Effector memory CD8-positive, alpha-beta T cell (primary cell): Measurements from ENCODE around the gene TPX2.
"Not testable (repeated sequence)": the region's sequence is repeated elsewhere in the genome, so short reads cannot be mapped to it uniquely, and the experiment has no call there.

Experiments used
- ATAC-seq: fragments of 150-1000 bp; cut with Tn5 transposase; replicated peaks from 2 replicates; pipeline ENCODE4 v1.10.0; 2021; ENCODE audit warnings: mild to moderate bottlenecking, moderate library complexity
- DNase-seq, 3 experiments: peaks; one replicate each; pipeline ENCODE4 v3.0.0; 2021
- H3K27ac Mint-ChIP-seq, 2 donors: one replicate each; pipeline ENCODE4 v1.8.0; 2022; ENCODE audit warnings: mild to moderate bottlenecking in 2 of 2, mixed read lengths in 2 of 2, moderate library complexity in 2 of 2
- H3K27me3 Mint-ChIP-seq, 2 donors: one replicate each; pipeline ENCODE4 v1.8.0; 2022; ENCODE audit warnings: mixed read lengths in 2 of 2
- H3K36me3 Mint-ChIP-seq: one replicate; pipeline ENCODE4 v1.8.0; 2022; ENCODE audit warnings: mild to moderate bottlenecking, moderate library complexity, mixed read lengths; ENCODE audit not compliant: insufficient read depth
- H3K4me1 Mint-ChIP-seq, 2 donors: one replicate each; pipeline ENCODE4 v1.8.0; 2022; ENCODE audit warnings: low read depth in 2 of 2, mixed read lengths in 2 of 2
- H3K4me3 Mint-ChIP-seq, 2 donors: one replicate each; pipeline ENCODE4 v1.8.0; 2022; ENCODE audit warnings: mild to moderate bottlenecking in 2 of 2, mixed read lengths in 2 of 2, moderate library complexity in 2 of 2
- H3K9me3 Mint-ChIP-seq, 2 donors: one replicate each; pipeline ENCODE4 v1.8.0; 2022; ENCODE audit warnings: mixed read lengths in 2 of 2

The TPX2 gene

DNA sequence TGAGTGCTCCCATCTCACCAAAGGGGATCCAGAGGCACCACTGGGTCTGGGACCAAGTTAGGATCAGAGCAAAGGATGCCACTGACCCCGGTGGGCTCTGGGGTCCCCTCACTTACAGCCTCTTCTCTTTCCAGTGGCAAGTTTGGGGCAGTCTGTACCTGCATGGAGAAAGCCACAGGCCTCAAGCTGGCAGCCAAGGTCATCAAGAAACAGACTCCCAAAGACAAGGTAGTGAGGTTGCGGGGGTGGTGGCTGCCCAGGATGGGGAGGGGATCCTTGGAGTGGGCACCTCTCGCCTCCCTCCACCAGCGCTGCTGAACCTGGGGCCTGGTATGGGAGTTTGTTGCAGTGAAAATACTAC is 85.0 kb downstream of the TPX2 start:
- Mint-ChIP-seq H3K27me3 (no peaks in the 10 kb centered on the region), H3K4me1 (peaks cover 4% of the 10 kb centered on the region in 2 donors), H3K27ac (no peak overlapping the region), H3K4me3 (no peak overlapping the region), H3K36me3 (no peaks in the 10 kb centered on the region), H3K9me3 (no peaks in the 10 kb centered on the region)
- DNase-seq (no peak), ATAC-seq (no peak)

GRCh38 chr20:31824554-31825313 is 85.6 kb downstream of the TPX2 start:
- DNase-seq, result no peak
- H3K27ac Mint-ChIP-seq, result no peak overlapping the region
- no peak overlapping the region for H3K4me3 Mint-ChIP-seq
- H3K9me3 Mint-ChIP-seq, result no peaks in the 10 kb centered on the region
- no peak for ATAC-seq
- no peaks in the 10 kb centered on the region for H3K27me3 Mint-ChIP-seq
- H3K4me1 Mint-ChIP-seq, result peaks cover 4% of the 10 kb centered on the region in 2 donors
- H3K36me3 Mint-ChIP-seq, result no peaks in the 10 kb centered on the region

DNA sequence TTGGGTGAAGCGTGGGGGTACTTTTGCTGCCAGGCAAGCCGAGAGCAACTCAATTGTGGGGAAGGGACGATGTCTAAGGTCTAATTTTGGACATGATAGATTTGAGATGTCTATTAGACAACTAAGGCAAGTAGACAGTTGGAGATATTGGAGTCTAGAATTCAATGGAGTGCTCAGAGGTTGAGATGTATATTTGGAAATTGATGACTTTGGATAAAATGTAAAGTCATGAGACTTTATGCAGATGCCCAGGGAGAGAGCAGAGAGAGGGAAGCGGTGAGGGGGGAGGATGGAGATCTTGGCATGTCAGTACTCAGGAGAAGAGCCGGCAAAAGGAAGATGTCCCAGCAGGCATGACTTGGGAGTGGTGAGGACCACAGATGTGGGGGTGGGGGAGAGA is 87.0 kb downstream of the TPX2 start:
- H3K27ac Mint-ChIP-seq, result no peak overlapping the region
- no peaks in the 10 kb centered on the region for H3K36me3 Mint-ChIP-seq
- peaks cover 4% of the 10 kb centered on the region in 2 donors for H3K4me1 Mint-ChIP-seq
- no peak overlapping the region for H3K4me3 Mint-ChIP-seq
- DNase-seq (no peak), ATAC-seq (no peak)
- no peaks in the 10 kb centered on the region for H3K27me3 Mint-ChIP-seq
- no peaks in the 10 kb centered on the region for H3K9me3 Mint-ChIP-seq

GRCh38 chr20:31827059-31827458 is 88.0 kb downstream of the TPX2 start:
- Mint-ChIP-seq H3K9me3 (no peaks in the 10 kb centered on the region), H3K36me3 (no peaks in the 10 kb centered on the region), H3K27me3 (no peaks in the 10 kb centered on the region), H3K4me1 (peaks cover 4% of the 10 kb centered on the region in 2 donors), H3K4me3 (no peak overlapping the region), H3K27ac (no peak overlapping the region)
- DNase-seq (no peak), ATAC-seq (no peak)

DNA sequence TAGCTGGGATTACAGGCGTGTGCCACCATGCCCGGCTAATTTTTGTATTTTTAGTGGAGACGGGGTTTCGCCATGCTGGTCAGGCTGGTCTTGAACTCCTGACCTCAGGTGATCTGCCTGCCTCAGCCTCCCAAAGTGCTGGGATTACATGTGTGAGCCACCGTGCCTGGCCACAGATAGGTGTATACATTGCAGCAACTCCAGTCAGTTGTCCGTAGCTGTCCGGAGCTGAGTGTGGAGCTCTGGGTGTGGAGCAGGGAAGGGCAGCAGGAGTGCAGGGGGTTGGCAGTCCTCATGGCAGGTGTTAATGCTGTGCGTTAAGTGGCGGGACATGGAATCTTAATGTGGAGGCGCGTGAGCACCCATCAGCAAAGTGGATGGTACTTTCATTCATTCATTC is 88.9 kb downstream of the TPX2 start:
- H3K36me3 Mint-ChIP-seq, H3K4me3 Mint-ChIP-seq, DNase-seq, ATAC-seq, H3K27me3 Mint-ChIP-seq, H3K27ac Mint-ChIP-seq, H3K9me3 Mint-ChIP-seq, H3K4me1 Mint-ChIP-seq: not testable (repeated sequence)

DNA sequence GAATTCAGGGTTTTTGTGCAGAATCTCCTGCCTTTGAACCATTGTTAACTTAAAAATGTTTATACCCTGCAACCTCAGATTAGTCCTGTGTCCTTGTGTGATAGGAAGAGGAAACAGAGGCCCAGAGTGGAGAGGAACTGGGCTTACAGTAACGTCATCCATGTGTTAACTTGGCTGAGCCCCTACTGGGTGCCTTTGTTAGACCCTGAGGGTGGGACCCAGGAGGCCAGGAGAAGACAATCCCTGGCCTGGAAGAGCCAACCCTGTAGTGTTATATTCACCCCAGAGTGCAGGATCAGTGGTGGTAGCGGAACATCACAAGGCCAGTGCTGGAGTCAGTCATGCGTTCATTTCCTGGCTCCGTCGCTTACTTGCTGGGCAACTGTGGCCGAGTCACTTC is 90.6 kb downstream of the TPX2 start:
- no peak for ATAC-seq
- no peaks in the 10 kb centered on the region for H3K9me3 Mint-ChIP-seq
- peaks cover 0 to 2% of the 10 kb centered on the region in 2 donors for H3K4me1 Mint-ChIP-seq
- H3K27me3 Mint-ChIP-seq, result no peaks in the 10 kb centered on the region
- H3K27ac Mint-ChIP-seq, result no peak overlapping the region
- H3K36me3 Mint-ChIP-seq, result no peaks in the 10 kb centered on the region
- DNase-seq, result no peak
- H3K4me3 Mint-ChIP-seq, result no peak overlapping the region

DNA sequence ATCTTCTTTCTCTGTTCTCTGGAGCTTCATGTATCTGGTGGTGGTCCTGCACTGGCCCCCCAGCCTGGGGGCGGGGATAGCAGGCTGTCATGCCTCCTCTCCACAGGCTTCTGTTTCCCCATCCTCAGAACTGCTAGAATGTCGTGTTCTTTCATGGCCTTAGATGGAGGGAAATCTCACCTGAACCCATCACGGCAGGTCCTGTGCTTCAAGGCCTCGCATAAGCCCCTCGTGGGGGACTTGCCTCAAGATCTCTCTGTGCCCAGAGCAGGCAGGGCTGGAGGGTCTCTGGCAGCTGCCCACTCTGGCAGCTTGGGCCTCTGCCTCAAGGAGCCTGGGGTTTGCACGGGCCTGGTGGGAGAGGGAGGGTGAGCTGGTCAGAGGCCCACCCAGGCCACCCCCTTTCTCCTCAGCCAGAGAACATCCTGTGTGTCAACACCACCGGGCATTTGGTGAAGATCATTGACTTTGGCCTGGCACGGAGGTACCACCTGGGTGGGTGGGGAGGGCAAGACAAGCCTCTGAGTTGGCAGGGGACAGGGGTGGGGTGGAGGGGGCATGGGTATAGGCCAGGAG is 91.4 kb downstream of the TPX2 start:
- Mint-ChIP-seq H3K4me3 (no peak overlapping the region), H3K9me3 (no peaks in the 10 kb centered on the region), H3K27me3 (no peaks in the 10 kb centered on the region), H3K27ac (no peak overlapping the region), H3K36me3 (no peaks in the 10 kb centered on the region), H3K4me1 (peaks cover 0 to 4% of the 10 kb centered on the region in 2 donors)
- DNase-seq (no peak), ATAC-seq (no peak)

- ATAC-seq, result no peak
- no peak for DNase-seq
Observed at GRCh38 chr20:31831211-31831610, 92.1 kb downstream of the TPX2 start.

GRCh38 chr20:31831771-31832306 is 92.7 kb downstream of the TPX2 start:
- DNase-seq, result no peak
- no peaks in the 10 kb centered on the region for H3K27me3 Mint-ChIP-seq
- peaks cover 10 to 11% of the 10 kb centered on the region in 2 donors for H3K4me1 Mint-ChIP-seq
- H3K36me3 Mint-ChIP-seq, result no peaks in the 10 kb centered on the region
- H3K27ac Mint-ChIP-seq, result no peak overlapping the region
- H3K4me3 Mint-ChIP-seq, result no peak overlapping the region
- H3K9me3 Mint-ChIP-seq, result no peaks in the 10 kb centered on the region
- ATAC-seq, result no peak

More at GRCh38 chr20:31831211-31831610, 92.1 kb downstream of the TPX2 start:
- Mint-ChIP-seq H3K27ac (no peak overlapping the region), H3K36me3 (no peaks in the 10 kb centered on the region), H3K9me3 (no peaks in the 10 kb centered on the region), H3K27me3 (no peaks in the 10 kb centered on the region), H3K4me3 (no peak overlapping the region), H3K4me1 (peaks cover 5 to 9% of the 10 kb centered on the region in 2 donors)

- ATAC-seq (peak; percentile 58), DNase-seq (peak; percentile 57 to 68 (median 61))
- H3K4me3 Mint-ChIP-seq, result peak overlapping the region in 1 of 2 donors; percentile 13
- H3K27me3 Mint-ChIP-seq, result no peaks in the 10 kb centered on the region
- peaks cover 3% of the 10 kb centered on the region for H3K36me3 Mint-ChIP-seq
- peaks cover 10 to 11% of the 10 kb centered on the region in 2 donors for H3K4me1 Mint-ChIP-seq
- H3K9me3 Mint-ChIP-seq, result no peaks in the 10 kb centered on the region
- H3K27ac Mint-ChIP-seq, result no peak overlapping the region
Observed at GRCh38 chr20:31833130-31833930, 94.2 kb downstream of the TPX2 start.

DNA sequence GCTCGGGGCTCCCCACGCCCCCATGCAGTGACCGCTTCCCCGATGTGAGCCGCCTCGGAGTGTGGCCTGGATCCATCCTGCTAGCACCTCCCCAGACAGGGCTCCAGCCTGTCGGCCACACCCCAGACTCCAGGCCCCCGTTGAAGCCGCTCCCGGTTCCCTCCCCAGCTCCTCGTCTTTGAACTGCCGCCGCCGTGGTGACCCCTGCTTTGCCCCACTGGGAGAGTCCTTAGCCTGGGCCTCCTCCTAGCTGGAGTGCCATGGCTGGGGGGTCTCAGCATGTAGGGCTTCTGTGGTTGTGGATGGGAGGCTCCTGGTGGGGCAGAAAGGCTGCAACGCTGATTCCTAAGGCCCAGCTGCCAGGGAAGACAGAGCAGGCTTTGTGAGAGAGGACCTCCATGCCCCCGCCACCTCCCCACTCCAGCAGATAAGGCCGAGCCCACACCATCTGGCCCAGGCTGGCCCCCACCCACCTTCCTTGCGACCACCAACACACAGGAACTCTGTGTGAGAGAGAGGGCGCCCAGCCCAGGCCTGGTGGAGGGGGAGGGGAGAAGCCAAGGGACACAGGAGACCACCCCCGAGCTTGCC is 94.9 kb downstream of the TPX2 start:
- no peaks in the 10 kb centered on the region for H3K27me3 Mint-ChIP-seq
- no peaks in the 10 kb centered on the region for H3K9me3 Mint-ChIP-seq
- no peak for DNase-seq
- ATAC-seq, result no peak
- no peak overlapping the region for H3K27ac Mint-ChIP-seq
- no peak overlapping the region for H3K4me3 Mint-ChIP-seq
- H3K36me3 Mint-ChIP-seq, result peaks cover 3% of the 10 kb centered on the region
- H3K4me1 Mint-ChIP-seq, result peaks cover 10 to 11% of the 10 kb centered on the region in 2 donors

DNA sequence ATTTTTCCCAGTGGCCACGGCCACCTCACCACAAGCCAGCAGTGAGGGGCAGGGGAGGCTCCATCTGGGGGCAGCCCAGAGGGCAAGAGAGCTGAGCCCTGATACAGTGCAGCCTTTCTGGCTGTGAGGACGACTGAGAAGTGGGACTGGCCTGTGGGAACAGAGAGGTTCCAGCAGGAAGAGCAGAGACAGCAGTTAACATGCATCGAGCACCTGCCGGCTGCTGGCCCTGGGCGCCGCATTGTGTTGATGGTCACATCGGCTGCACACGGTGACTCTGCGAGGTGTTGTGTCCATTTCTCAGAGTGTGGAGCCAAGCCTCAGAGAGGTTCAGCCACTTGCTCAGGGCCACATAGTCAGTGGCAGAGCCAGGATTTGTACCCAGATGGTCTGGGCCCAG is 96.5 kb downstream of the TPX2 start:
- Mint-ChIP-seq H3K4me3 (peak overlapping the region in 1 of 2 donors; percentile 58), H3K9me3 (no peaks in the 10 kb centered on the region), H3K27ac (no peak overlapping the region), H3K36me3 (peaks cover 3% of the 10 kb centered on the region), H3K4me1 (peaks cover 10 to 11% of the 10 kb centered on the region in 2 donors), H3K27me3 (no peaks in the 10 kb centered on the region)
- no peak for ATAC-seq
- DNase-seq, result no peak
